ENCODE measurements around the gene HOXC9. TPM values are rescaled to one million over a fixed set of nuclear protein-coding genes. Genes with fewer than 3 reads are reported as not detected.

Gene HOXC9
- total RNA-seq, 1 donor from 2014 or later, result not detected

- no peak for DNase-seq (ENCODE audit: low read depth, low spot score)
These were observed 25.8 kb downstream of the HOXC9 start for GRCh38 chr12:54025499-54026405.

DNA sequence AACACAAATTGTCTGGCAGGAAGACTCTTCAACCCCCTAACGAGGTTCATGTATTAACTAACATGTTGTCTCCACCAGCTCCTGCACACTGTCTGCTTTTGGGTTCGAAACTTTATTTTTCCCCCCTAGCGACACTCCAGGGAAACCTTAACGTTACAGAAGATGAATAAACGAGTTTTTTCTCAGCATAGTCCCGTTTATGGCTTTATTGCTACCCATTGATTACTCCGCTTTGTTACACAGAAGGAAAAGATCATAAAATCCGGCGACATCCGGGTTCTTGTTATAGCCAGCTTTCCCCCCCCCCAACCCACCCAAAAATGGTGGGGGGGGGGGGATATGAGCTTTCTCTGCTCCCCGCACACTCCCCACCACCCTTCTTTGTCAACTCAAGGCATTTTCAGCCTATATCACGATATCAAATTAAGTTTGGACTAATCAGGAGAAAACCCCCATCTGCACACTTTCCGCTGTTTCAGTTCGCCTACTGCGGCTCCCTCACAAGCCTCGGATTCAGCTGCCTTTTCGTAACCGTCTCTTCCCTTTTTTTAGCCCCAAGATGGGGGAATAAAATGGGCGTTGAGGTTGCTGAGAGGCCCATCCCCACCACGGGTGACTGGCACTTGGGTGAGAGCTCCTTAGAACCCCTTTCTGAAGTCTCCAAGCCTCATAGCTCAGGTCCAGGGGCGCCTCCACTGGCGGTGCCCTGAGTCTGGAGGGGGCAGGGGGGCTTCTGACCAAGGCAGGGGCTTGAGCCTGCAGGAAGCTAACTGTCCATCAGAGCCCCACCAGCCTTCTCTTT is 26.9 kb downstream of the HOXC9 start:
- DNase-seq (ENCODE audit: low read depth, low spot score), result no peak

GRCh38 chr12:54027442-54027786 is 27.5 kb downstream of the HOXC9 start:
- DNase-seq (ENCODE audit: low read depth, low spot score), result no peak

GRCh38 chr12:54028314-54029201 is 28.6 kb downstream of the HOXC9 start, which contains the start of gene HOXC6:
TSS of gene HOXC6 (plus strand) at chr12:54028440. CDS start at chr12:54028522, 82 bp downstream.
- DNase-seq (ENCODE audit: low read depth, low spot score), result no peak

DNA sequence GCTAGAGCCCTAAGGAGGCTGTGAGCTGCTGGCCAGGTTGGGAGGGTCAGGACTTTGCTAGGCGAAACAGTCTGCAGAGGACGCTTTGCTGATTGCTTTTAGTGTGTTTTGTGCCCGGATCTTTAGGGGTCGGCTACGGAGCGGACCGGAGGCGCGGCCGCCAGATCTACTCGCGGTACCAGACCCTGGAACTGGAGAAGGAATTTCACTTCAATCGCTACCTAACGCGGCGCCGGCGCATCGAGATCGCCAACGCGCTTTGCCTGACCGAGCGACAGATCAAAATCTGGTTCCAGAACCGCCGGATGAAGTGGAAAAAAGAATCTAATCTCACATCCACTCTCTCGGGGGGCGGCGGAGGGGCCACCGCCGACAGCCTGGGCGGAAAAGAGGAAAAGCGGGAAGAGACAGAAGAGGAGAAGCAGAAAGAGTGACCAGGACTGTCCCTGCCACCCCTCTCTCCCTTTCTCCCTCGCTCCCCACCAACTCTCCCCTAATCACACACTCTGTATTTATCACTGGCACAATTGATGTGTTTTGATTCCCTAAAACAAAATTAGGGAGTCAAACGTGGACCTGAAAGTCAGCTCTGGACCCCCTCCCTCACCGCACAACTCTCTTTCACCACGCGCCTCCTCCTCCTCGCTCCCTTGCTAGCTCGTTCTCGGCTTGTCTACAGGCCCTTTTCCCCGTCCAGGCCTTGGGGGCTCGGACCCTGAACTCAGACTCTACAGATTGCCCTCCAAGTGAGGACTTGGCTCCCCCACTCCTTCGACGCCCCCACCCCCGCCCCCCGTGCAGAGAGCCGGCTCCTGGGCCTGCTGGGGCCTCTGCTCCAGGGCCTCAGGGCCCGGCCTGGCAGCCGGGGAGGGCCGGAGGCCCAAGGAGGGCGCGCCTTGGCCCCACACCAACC is 29.8 kb downstream of the HOXC9 start:
- DNase-seq (ENCODE audit: low read depth, low spot score), result no peak

GRCh38 chr12:54030442-54030801 is 30.5 kb downstream of the HOXC9 start:
- no peak for DNase-seq (ENCODE audit: low read depth, low spot score)

GRCh38 chr12:54030889-54031471 is 31.0 kb downstream of the HOXC9 start:
- DNase-seq (ENCODE audit: low read depth, low spot score), result no peak

- DNase-seq (ENCODE audit: low read depth, low spot score), result no peak
These were observed 31.5 kb downstream of the HOXC9 start for GRCh38 chr12:54031480-54031879.

- DNase-seq (ENCODE audit: low read depth, low spot score), result no peak
These were observed 32.2 kb downstream of the HOXC9 start for GRCh38 chr12:54032086-54032619.

DNA sequence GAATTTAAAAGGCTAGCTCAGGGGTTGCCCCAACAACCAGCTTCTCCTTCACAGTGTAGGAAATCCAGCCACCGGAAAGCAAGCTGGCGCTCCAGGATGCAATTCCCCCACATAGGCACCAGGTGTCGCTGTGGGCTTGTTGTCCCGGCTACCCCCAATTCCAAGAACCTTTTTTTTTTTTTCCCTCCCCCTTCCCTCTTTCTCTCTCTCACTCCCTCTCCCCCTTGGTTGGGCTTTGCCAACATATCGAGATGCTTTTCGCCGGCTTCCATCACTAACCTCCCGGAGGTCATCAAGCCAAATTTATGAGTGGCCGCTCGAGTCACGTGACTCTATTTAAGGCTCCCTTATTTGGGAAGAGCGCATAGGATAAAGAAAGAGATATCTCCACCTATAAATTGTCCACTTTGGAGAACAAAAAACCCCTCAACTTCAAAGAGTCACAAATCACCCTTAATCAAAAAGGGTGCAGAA is 32.7 kb downstream of the HOXC9 start, which contains the start of gene HOXC5:
Gene HOXC5 (plus strand): TSS at position 424 of the 474 bp plus-strand sequence. CDS start 73 bp downstream, outside the sequence.
- no peak for DNase-seq (ENCODE audit: low read depth, low spot score)

DNA sequence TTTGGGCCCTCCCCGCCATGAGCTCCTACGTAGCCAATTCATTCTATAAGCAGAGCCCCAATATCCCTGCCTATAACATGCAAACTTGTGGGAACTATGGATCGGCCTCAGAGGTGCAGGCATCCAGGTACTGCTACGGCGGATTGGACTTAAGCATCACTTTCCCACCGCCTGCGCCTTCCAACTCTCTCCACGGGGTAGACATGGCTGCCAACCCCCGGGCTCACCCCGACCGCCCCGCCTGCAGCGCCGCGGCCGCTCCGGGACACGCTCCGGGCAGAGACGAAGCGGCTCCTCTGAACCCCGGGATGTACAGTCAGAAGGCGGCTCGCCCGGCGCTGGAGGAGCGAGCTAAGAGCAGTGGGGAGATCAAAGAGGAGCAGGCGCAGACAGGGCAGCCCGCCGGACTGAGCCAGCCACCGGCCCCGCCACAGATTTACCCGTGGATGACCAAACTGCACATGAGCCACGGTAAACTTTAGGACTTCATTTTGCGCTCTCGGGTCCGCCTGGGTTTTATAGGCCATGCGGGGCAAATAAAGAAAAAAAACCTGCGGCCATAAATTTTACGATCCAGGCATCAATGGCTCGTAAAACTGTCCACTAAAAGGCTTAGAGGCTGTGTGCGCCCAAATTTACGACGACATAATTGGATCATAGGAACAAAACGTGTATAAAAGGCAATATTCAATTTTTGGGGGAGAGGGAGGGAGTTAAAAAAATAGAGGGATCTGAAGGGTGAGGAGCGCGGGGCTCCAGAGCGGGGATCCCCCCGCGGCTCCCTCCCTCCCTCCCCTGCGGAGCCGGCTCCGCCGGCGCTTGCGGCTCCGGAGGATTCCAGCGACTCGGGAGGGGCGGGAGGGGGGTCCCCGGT is 33.4 kb downstream of the HOXC9 start:
- no peak for DNase-seq (ENCODE audit: low read depth, low spot score)

GRCh38 chr12:54033980-54034784 is 34.2 kb downstream of the HOXC9 start:
- DNase-seq (ENCODE audit: low read depth, low spot score), result no peak

DNA sequence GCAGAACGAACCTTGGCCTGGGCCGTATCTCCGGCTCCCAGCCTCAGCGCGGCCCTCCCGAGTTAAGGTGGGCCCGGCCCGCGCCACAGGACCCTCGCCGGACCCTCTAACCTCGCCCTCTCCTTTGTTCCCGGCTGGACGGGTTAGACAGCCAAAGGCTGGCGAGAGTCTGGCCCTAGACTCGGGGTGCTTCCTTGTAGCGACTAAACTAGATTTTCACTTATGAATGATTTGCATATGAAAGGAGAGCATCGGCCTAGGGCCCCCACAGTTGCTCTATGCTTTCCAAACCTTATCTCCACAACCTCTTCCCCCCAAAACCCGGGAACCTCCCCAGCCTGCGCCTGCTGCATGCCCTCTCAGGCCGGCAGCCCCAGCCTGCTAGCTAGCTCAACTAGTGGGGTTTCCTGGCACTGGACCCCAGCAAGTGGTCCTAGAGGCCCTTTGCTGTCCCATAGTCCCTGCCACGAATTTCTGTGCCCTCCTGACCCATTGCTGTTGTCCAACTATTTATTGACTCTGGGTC is 34.9 kb downstream of the HOXC9 start:
- no peak for DNase-seq (ENCODE audit: low read depth, low spot score)

- DNase-seq (ENCODE audit: low read depth, low spot score), result no peak
These were observed 35.8 kb downstream of the HOXC9 start for GRCh38 chr12:54035568-54036264.

GRCh38 chr12:54036620-54037359 is 36.8 kb downstream of the HOXC9 start:
- DNase-seq (ENCODE audit: low read depth, low spot score), result no peak

All from pulmonary artery endothelial cell (primary cell).